Measurements from ENCODE around the gene CEACAM7.

DNA sequence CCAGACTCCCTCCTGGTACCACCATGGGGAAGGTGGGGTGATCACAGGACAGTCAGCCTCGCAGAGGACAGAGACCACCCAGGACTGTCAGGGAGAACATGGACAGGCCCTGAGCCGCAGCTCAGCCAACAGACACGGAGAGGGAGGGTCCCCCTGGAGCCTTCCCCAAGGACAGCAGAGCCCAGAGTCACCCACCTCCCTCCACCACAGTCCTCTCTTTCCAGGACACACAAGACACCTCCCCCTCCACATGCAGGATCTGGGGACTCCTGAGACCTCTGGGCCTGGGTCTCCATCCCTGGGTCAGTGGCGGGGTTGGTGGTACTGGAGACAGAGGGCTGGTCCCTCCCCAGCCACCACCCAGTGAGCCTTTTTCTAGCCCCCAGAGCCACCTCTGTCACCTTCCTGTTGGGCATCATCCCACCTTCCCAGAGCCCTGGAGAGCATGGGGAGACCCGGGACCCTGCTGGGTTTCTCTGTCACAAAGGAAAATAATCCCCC, 19.9 kb upstream of the CEACAM7 start:
- no peak for TF ChIP-seq CTCF (IDR thresholded peaks at IDR 0.05)
- TF ChIP-seq POLR2A (IDR thresholded peaks at IDR 0.05), result no peak

All from Peyer's patch (tissue), 4 donors.